SK-N-SH treated with all-trans-retinoic acid at 6 μM for 48 hours (cell line): ENCODE data around the gene PDGFD.

ENCODE experiments used
- ARNTL ChIP-seq: fragments of 450-650 bp; formaldehyde crosslinking; IDR thresholded peaks from 2 replicates; pipeline ENCODE4 v1.5.0; 2020; ENCODE audit warnings: low read depth, mild to moderate bottlenecking, moderate library complexity, borderline replicate concordance
- CREB5 ChIP-seq: fragments of 250-450 bp; sonication (Bioruptor Pico); IDR thresholded peaks from 2 replicates; pipeline ENCODE4 v1.5.1; 2020; ENCODE audit warnings: low read depth, mild to moderate bottlenecking, moderate library complexity
- RARB ChIP-seq: fragments of 250-450 bp; sonication (Bioruptor Pico); IDR thresholded peaks from 2 replicates; pipeline ENCODE4 v1.8.0; 2021; ENCODE audit warnings: mild to moderate bottlenecking, moderate library complexity
- TCF4 ChIP-seq: fragments of 250-450 bp; sonication (Bioruptor Pico); IDR thresholded peaks from 2 replicates; pipeline ENCODE4 v1.8.0; 2021; ENCODE audit warnings: mild to moderate bottlenecking, moderate library complexity, borderline replicate concordance
- TOX ChIP-seq: fragments of 250-450 bp; sonication (Bioruptor Pico); IDR thresholded peaks from 2 replicates; pipeline ENCODE4 v1.8.0; 2021; ENCODE audit warnings: mild to moderate bottlenecking, moderate library complexity, borderline replicate concordance
- ZFP3 ChIP-seq: fragments of 250-450 bp; sonication (Bioruptor Pico); IDR thresholded peaks from 2 replicates; pipeline ENCODE4 v1.5.0; 2020; ENCODE audit warnings: mild to moderate bottlenecking, moderate library complexity
- ZFP30 ChIP-seq: fragments of 450-650 bp; formaldehyde crosslinking; IDR thresholded peaks from 2 replicates; pipeline ENCODE4 v1.5.0; 2022; ENCODE audit warnings: mild to moderate bottlenecking, moderate library complexity

GRCh38 chr11:104060820-104061219, 103.1 kb downstream of the PDGFD start:
- TF ChIP-seq TOX (CRISPR knock-in tag) (no peak), ARNTL (CRISPR knock-in tag) (no peak), ZFP30 (CRISPR knock-in tag) (no peak), RARB (no peak), CREB5 (CRISPR knock-in tag) (no peak), ZFP3 (no peak), TCF4 (CRISPR knock-in tag) (no peak)
